IMR-90 (cell line): ENCODE measurements around the gene ZNF74.

Experiments used
- CEBPB ChIP-seq: IDR thresholded peaks from 2 replicates; pipeline ENCODE4 v1.6.1; 2012; ENCODE audit warnings: low read depth, low read length, improper control_type of control experiment
- TF ChIP-seq, protein P1 (sequence below): fragments of 150-350 bp; IDR thresholded peaks from 2 replicates; pipeline ENCODE4 v1.6.1; 2016; ENCODE audit warnings: low read depth, mild to moderate bottlenecking, low read length, moderate library complexity, borderline replicate concordance

DNA sequence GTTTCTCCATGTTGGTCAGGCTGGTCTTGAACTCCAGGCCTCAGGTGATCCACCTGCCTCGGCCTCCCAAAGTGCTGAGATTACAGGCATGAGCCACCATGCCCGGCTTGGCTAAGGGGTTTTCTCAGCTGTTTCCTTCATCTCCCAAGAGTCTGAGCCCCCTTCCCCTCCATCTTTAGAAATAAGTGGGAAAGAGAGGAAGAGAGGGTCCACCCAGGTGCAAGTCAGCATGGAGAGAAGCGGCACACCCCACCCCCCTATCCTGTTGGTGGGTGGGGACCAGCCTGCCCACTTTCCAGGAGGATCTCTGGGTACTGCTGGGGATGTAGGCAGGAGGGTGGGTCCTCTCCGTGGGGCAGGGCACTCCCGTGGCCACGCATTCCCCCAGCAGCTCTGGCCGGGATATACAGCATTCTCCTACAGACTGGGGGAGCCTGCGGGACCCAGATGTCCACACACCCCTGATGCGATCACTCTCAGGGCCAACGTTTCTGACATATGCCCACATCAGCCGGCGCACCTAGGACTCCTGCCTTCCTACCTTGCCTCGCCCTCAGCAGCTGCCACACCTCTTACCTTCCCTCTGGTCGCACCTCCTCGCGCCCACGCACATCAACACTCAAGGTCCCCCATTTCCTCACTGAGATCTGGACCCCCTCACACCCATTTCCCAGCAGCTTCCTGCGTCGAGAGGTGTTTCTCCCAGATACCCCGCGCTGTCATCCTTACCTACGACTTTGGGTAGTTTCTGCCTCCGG, 34.7 kb downstream of the ZNF74 start:
- no peak for TF ChIP-seq CEBPB
- TF ChIP-seq, protein P1, sequence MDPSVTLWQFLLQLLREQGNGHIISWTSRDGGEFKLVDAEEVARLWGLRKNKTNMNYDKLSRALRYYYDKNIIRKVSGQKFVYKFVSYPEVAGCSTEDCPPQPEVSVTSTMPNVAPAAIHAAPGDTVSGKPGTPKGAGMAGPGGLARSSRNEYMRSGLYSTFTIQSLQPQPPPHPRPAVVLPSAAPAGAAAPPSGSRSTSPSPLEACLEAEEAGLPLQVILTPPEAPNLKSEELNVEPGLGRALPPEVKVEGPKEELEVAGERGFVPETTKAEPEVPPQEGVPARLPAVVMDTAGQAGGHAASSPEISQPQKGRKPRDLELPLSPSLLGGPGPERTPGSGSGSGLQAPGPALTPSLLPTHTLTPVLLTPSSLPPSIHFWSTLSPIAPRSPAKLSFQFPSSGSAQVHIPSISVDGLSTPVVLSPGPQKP, result no peak
